AML-193 (cell line): ENCODE measurements around the gene RPS2.

Source experiments
- DNase-seq, 2 experiments: peaks; one replicate each; lab custom pipeline; 2025; lab: John Stamatoyannopoulos, UW

The RPS2 gene

GRCh38 chr16:1981398-1981836, 16.8 kb upstream of the RPS2 start, which contains the start of gene NOXO1:
NOXO1 (minus strand) TSS chr16:1981469; CDS start chr16:1981179, 290 bp downstream.
- DNase-seq, result no peak

- DNase-seq, result no peak
Measured at GRCh38 chr16:1980770-1981087, 16.1 kb upstream of the RPS2 start.

GRCh38 chr16:1980030-1980769, 15.6 kb upstream of the RPS2 start:
- DNase-seq, result no peak

- no peak for DNase-seq
Measured at GRCh38 chr16:1979271-1980029, 14.8 kb upstream of the RPS2 start.

- no peak for DNase-seq
Measured at GRCh38 chr16:1978476-1979120, 14.0 kb upstream of the RPS2 start.

- DNase-seq, result no peak
Measured at GRCh38 chr16:1977875-1978268, 13.2 kb upstream of the RPS2 start.

GRCh38 chr16:1976951-1977874, 12.6 kb upstream of the RPS2 start:
- DNase-seq, result no peak

- no peak for DNase-seq
Measured at GRCh38 chr16:1976216-1976520, 11.5 kb upstream of the RPS2 start.

GRCh38 chr16:1975432-1976215, 11.0 kb upstream of the RPS2 start:
- no peak for DNase-seq

- no peak for DNase-seq
Measured at GRCh38 chr16:1974157-1975070, 9.8 kb upstream of the RPS2 start.

- DNase-seq, result no peak
Measured at GRCh38 chr16:1973461-1974156, 9.0 kb upstream of the RPS2 start.

GRCh38 chr16:1972490-1972877, 7.9 kb upstream of the RPS2 start:
- no peak for DNase-seq

GRCh38 chr16:1971796-1972489, 7.3 kb upstream of the RPS2 start, which contains the start of gene TBL3:
TBL3 (plus strand) TSS chr16:1972053; CDS start chr16:1972165, 112 bp downstream.
- DNase-seq, result peak; percentile 76 to 86

GRCh38 chr16:1968146-1968953, 3.7 kb upstream of the RPS2 start:
- DNase-seq, result no peak

GRCh38 chr16:1966460-1966859, 1.8 kb upstream of the RPS2 start, which contains the start of gene RNF151:
RNF151 (plus strand) TSS chr16:1966856; CDS start chr16:1966882, 26 bp downstream.
- no peak for DNase-seq

GRCh38 chr16:1965396-1966001, 873 bp upstream of the RPS2 start:
- DNase-seq, result no peak

- DNase-seq, result peak; percentile 29 to 35
Measured at GRCh38 chr16:1963806-1964505, 670 bp downstream of the RPS2 start.
